Choroid plexus epithelial cell (primary cell): ENCODE results near the gene B9D2.
"Not testable (repeated sequence)": the region's sequence is repeated elsewhere in the genome, so short reads cannot be mapped to it uniquely, and the experiment has no call there.

ENCODE experiments used
- DNase-seq: peaks from one replicate; pipeline ENCODE4 v3.0.0-alpha.2; 2010; ENCODE audit warnings: low read depth
- H3K4me3 ChIP-seq: 2 replicates; pipeline ENCODE4 v1.5.1; 2011; ENCODE audit warnings: low read depth, mild to moderate bottlenecking, control low read depth, low read length, moderate library complexity
- CTCF ChIP-seq: conservative IDR thresholded peaks from 2 replicates; pipeline ENCODE4 v1.5.1; 2011; ENCODE audit warnings: low read depth, mild to moderate bottlenecking, control low read depth, inconsistent platforms, low read length, moderate library complexity

Gene B9D2

DNA sequence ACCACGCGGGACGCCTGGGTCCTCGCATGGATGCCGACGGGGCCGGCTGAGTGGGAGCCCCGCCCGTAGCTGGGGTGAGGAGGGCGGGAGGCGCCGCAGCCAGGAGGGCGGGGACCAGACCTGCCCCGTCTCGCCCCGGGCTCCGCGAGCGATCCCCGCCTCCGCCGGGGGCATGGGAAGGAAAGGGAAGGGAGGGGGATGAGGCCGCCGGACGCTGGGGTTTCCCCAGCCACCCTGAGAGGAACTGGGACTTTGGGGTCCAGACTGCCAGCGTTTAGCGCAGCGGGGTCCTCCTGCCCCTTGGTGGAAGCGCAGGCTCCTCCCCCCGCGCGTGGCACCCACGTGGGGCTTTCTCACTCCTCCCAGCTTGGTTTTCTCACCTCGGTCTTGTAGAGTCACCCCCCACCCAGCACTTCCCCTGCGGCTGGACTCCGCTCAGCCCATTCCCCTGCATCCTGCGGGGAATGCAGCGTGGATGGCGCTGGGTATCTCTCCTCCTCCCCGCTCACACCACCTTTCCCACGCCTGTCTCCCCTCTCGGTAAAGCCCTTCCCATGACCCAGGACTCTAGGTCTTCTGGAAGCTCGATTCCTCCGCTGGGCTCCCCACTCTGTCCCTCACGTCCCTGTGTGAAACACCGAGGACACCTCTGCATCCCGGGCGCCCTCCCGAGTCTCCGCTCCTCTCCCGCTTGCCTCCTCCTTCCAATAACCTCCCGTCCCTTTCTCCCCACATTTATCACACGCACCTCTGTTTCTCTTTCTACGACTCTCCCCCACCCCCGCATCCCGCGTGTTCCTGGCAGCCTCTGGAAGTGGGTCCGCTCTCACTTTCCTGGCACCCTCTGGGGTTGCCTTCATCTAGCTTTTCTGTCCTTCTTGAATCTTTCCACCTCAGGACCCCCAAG, 12.4 kb downstream of the B9D2 start:
- TF ChIP-seq CTCF: no peak
- DNase-seq: peak; percentile 55
- peak overlapping the region; percentile 77 for H3K4me3 ChIP-seq

DNA sequence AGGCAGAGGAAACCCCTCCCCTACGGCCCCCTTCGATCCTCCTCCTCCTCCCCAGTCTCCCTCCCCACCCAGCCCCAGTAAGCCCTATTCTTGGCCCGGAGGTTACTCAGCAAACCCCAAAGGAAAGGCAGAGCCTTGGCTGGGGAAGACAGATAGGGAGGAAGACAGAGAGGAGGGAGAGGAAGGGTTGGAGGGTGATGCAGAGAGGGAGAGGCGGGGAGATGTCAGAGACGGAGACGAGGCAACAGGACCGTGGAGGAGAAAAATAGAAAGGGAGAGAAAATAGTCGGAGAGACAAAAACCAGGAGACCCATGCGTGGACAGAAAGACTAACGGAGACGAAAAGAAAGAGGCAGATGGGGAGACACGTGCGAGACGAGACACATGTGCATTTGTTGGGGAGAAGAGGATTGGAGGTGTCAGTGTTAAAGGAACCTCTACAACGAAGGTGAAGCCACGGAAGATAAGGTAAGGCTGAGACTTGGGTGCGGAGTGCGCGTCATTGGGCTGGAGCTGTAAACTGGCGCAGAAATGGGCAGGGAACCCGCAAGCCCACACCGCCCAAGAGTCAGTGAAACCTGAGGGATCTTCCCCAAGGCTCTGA, 13.1 kb downstream of the B9D2 start:
- peak; percentile 32 for DNase-seq
- peak overlapping the region; percentile 77 for H3K4me3 ChIP-seq

DNA sequence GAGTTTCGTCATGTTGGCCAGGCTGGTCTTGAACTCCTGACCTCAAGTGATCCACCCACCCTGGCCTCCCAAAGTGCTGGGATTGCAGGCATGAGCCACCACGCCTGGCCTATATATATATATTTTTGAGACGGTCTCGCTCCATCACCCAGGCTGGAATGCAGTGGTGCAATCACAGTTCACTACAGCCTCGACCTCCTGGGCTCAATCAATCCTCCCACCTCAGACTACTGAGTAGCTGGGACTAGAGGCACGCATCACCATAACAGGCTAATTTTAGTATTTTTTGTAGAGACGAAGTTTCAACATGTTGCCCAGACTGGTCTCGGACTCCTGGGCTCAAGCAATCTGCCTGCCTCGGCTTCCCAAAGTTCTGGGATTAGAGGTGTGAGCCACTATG, 17.0 kb downstream of the B9D2 start:
- peak; percentile 42 for DNase-seq
- H3K4me3 ChIP-seq: not testable (repeated sequence)

More for the DNA sequence above, 13.1 kb downstream of the B9D2 start:
- TF ChIP-seq CTCF: no peak

GRCh38 chr19:41344162-41344561, 19.8 kb downstream of the B9D2 start:
- no peak for DNase-seq
- no peak overlapping the region for H3K4me3 ChIP-seq
- TF ChIP-seq CTCF: no peak

DNA sequence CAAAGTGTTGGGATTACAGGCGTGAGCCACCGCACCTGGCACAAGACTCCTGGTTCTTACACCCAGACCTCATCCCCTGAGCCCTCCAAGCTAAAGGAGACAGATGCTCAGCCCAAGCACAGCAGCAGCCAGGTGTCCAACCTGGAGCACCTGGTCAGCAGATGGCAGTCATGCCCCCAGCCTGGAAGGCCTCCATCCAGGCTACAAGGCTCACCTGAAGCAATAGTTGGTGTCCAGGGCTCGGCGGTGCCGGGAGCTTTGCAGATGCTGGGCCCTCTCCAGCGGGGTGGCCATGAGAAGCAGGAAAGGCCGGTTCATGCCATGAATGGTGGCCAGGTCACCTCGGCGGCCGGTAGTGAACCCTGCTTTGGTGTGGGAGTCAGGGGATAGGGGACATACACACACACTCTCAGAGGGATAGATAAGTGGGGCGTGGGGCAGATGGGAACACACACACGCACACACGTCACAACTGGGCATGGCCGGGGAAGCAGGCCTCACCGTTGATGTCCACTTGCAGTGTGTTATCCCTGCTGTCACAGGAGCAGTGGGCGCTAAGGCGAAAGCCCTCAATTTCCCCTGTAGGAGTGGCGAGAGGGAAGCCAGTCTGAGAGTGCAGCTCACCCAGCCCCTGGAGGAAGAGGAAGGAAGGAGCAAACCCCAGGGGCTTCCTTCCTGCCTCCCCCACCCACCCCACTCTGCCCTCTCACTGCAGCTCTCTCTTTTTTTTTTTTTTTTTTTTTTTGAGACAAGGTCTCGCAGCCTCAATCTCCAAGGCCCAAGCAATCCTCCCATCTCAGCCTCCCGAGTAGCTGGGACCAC, 22.1 kb downstream of the B9D2 start:
- no peak overlapping the region for H3K4me3 ChIP-seq
- no peak for DNase-seq
- TF ChIP-seq CTCF: no peak

GRCh38 chr19:41339936-41340335, 24.0 kb downstream of the B9D2 start:
- no peak for TF ChIP-seq CTCF
- DNase-seq: no peak
- H3K4me3 ChIP-seq: no peak overlapping the region

- no peak for DNase-seq
- no peak overlapping the region for H3K4me3 ChIP-seq
- TF ChIP-seq CTCF: no peak
Measured at GRCh38 chr19:41335467-41335866, 28.5 kb downstream of the B9D2 start.
